SIG-M5 treated with dmso at 0.1 percent for 504 hours (cell line): ENCODE data around the gene CABP4.

Source experiments
- DNase-seq: peaks from one replicate; lab custom pipeline; 2025; ENCODE audit not compliant: unreplicated experiment; lab: John Stamatoyannopoulos, UW

Gene CABP4

GRCh38 chr11:67435727-67436458 is 19.3 kb upstream of the CABP4 start:
- no peak for DNase-seq

GRCh38 chr11:67436459-67437081 is 18.6 kb upstream of the CABP4 start:
- DNase-seq = no peak

- DNase-seq = no peak
These were observed 17.9 kb upstream of the CABP4 start, which contains the start of gene PTPRCAP for GRCh38 chr11:67437082-67437808. Gene PTPRCAP (minus strand): TSS chr11:67437682. CDS start chr11:67437619, 63 bp downstream.

GRCh38 chr11:67437809-67438157 is 17.4 kb upstream of the CABP4 start:
- DNase-seq = no peak

- DNase-seq = no peak
These were observed 16.8 kb upstream of the CABP4 start for GRCh38 chr11:67438158-67438902.

GRCh38 chr11:67439321-67440228 is 15.6 kb upstream of the CABP4 start:
- DNase-seq = peak; percentile 4

- DNase-seq = no peak
These were observed 14.7 kb upstream of the CABP4 start for GRCh38 chr11:67440229-67441097.

- DNase-seq = no peak
These were observed 14.0 kb upstream of the CABP4 start for GRCh38 chr11:67441098-67441563.

GRCh38 chr11:67441731-67442351 is 13.3 kb upstream of the CABP4 start:
- DNase-seq = no peak

GRCh38 chr11:67442504-67443404 is 12.4 kb upstream of the CABP4 start:
- no peak for DNase-seq

GRCh38 chr11:67445515-67445914 is 9.6 kb upstream of the CABP4 start:
- no peak for DNase-seq

GRCh38 chr11:67448220-67448609 is 6.9 kb upstream of the CABP4 start:
- no peak for DNase-seq

GRCh38 chr11:67449116-67449844 is 5.9 kb upstream of the CABP4 start:
- DNase-seq = peak; percentile 14

GRCh38 chr11:67450796-67451657 is 4.1 kb upstream of the CABP4 start:
- no peak for DNase-seq

- DNase-seq = no peak
These were observed 3.5 kb upstream of the CABP4 start for GRCh38 chr11:67451658-67451976.
